NCI-H2107 (cell line): Measurements from ENCODE around the gene GNB5.
"Not testable (repeated sequence)": the region's sequence is repeated elsewhere in the genome, so short reads cannot be mapped to it uniquely, and the experiment has no call there.

Experiments
- DNase-seq: peaks from one replicate; lab custom pipeline; 2025; lab: John Stamatoyannopoulos, UW

Gene GNB5

DNA sequence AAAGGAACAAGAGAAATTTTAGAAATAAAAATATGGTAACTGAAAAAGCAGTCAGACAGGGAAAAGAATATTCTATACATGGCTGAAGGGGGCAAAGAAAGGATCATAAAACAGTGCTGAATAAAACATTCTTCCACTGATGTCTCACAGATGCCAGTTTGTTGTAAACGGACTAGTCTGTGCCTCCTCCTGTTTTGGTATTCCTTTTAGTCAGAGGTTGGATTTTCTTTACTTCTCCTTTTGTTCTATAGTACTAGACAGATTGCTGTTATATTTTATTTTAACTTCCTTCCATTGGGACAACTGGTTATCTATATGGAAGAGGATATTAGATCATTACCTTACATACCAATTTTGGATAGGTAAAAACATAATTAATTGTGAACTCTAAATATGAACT is 16.0 kb upstream of the GNB5 start:
- no peak for DNase-seq

DNA sequence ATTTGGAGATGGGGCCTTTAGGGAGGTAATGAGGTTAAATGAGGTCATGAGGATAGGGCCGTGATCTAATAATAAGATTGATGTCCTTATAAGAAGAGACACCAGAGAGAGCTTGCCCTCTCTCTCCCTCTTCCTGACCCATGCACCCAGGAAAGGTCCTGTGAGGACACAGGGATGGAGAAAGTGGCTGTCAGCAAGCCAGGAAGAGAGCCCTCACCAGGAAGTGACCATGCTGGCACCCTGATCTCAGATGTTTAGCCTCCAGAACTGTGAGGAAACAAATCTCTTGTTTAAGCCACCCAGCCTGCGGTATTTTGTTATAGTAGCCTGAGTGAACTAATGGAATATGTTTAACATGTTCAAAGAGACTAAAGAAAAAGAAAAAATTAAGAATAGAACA is 15.3 kb upstream of the GNB5 start:
- DNase-seq: no peak

DNA sequence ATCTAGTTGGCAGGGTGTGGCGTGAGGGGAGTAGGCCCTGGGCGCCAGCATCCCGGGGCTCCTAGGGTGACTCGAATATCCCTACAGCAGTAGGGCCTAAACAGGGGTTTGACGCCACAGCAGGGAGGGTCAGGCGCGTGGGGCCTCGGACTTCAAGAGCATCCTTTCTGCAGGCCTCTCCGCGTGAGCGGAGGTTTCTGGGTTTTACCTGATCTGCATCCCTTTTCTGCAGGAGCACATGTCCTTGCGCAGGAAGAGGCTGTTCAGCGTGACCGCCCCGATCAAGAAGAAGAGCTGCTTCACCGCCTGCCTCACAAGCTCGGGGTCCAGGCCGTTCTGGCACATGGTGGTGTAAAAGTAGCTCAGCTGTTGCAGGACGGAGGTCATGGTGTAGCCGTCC is 13.5 kb upstream of the GNB5 start:
- no peak for DNase-seq

DNA sequence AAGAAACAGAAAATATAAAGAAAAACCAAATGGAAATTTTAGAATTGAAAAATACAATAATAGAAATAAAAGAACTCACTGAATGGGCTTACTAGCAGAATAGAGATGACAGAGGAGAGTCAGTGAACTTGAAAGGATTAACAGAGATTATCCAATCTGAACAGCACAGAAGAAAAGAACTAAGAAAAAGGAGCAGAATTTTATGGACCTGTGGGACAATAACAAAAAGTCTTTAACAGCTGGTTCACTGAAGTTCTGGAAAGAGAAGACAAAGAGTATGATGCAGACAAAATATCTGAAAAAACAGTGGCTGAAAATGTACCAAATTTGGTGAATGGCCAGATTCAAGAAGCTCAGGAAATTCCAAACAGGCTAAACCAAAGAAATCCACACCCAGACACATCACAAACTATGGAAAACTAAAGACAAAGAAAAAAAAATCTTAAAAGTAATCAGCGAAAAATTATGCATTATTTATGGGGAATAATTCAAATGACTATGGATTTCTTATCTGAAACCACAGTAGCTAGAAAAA is 9.7 kb upstream of the GNB5 start:
- DNase-seq: no peak

DNA sequence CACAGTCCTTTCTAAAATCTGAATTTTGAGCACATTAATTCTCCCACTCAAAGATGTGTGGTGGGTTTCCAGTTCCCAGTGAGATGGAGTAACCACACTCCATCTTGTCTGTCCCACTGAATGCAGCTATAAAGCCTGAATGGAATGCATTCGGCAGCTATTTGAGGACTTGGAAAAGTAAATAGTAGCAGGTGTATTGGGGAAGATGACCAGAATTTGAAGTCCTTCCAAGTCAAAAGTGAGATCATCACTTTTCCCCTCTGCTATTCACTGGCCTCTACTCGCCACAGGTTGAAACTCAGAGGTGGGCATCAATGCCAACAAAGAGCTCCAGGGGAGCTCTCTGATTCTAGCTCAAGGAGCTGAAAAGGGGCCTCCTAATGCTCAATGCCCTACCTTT is 8.1 kb upstream of the GNB5 start:
- DNase-seq: no peak

DNA sequence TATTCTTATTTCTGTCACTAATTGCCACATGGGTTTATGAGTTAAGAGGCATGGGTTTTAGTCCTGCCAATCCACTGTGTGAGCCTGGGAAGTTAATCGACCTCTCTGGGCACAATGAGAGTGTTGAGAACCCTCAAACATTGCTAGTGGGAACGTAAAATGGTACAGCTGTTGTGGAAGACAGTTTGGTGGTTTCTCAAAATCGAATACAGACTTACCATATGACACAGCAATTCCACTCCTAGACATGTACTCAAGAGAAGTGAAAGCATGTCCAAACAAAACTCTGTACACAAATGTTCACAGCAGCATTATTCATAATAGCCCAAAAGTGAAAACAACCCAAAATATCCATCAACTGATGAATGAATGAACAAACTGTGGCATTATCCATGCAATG is 5.7 kb upstream of the GNB5 start:
- DNase-seq: no peak

DNA sequence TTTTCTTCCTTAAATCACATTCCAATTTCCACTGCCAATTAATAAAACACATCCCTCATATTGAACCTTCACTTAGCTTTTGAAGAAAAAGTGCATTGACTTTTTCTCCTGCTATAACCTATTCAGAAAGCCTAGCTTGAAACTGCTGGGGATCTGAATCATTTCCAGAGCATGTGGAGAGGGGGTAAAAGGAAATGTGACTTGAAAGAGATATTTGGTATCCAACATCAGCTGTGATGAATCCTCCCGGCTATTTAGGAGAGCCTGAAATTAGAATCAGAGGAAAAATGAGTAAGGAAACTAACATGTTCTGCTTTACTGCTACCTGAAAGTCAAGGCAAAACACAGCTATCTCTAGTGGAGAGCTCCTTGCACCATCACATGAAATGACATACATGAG is 2.6 kb upstream of the GNB5 start:
- no peak for DNase-seq

DNA sequence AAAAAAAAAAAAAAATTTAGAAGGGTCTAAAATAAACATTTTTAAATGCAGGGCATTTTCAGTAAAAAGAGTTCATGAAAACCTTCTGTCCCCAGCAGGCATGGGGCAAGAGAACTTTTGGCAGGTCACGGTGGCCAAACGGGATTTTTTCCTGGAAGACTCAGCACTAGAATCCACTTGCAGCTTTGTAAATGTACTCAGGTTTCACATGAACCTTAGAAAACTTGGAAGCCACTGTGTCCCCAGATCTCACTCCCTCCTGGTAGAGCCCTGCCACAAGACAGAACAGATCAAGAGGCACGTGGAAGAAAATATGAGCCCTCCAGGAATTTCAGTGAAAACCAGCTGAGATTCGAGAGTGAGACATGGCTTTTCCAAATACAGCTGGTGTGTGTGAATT is 2.1 kb upstream of the GNB5 start:
- DNase-seq: no peak

DNA sequence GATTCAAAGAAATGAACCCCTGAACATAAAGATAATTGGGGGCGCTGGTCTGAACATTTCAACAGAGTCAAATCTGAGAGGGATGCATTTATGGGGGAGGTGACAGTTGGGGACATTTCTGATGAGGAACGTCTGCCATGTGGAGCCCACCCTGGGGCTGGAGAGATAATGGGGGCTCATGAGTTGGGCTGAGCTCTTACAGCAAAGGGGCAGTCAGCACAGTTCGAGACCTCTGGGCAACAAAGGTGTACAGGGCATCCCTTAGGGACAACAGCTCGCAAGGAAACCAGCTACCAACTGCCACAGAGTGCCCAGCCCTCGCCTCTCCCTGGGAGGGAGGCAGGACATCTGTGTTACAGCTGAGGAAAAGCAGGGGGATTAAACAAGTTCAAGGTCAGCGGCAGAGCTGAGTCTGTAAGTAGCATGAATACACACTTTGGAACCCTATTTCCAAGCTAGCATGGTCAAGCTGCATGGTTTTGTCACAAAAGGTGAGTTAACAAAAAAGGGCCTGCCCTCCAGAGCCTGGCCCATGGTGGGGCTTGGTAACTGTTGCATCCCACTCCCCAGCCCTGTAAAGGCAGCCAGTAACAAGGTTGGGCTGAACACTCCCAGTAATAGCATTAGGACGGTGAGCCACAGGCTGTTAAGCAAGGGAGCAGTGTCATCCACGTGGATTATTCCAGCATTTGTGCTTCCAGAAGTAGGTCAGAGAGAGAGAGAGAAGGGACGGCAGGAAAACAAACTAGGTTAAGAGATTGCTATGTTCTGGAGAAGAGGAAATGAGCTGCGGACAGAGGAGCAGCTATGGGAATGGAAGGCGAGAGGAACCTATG is 4.3 kb downstream of the GNB5 start:
- no peak for DNase-seq

DNA sequence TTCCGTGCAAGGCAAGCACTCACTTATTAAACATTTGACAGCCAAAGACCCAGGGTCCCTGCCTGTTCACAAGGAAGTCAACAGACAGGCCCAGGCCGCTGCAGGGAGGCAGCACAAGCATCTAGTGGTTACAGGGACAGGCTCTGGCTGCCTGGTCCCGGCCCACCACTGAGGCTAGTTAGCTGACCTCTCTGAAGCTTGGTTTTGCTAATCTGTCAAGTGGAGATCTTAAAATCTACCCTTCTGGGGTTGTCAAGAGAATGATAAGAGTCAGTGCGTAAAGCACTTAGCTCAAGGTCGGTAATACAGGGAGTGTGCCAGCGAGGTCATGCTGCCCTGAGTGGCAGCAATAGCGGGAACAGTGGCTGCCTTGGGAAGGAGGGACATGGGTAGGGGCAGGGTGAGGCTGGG is 6.0 kb downstream of the GNB5 start:
- no peak for DNase-seq

DNA sequence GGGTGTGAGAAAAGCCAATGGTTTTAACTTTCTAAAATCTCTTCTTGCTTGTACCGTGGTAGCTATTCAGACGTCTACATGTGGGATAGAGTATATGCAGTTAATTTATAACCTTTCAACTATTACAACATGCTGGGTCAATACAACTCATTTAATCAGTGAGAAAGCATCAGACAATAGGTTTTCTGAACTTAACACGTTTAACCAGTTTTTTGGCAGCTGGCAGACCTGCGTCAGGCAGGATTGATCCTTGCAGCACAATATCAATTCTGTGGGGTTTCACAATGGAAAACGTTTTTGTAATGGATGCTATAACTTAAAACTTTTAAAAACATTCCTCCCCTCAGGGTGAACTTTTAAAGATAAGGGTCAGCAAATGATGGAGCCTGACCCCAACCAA is 6.5 kb downstream of the GNB5 start:
- DNase-seq: no peak

DNA sequence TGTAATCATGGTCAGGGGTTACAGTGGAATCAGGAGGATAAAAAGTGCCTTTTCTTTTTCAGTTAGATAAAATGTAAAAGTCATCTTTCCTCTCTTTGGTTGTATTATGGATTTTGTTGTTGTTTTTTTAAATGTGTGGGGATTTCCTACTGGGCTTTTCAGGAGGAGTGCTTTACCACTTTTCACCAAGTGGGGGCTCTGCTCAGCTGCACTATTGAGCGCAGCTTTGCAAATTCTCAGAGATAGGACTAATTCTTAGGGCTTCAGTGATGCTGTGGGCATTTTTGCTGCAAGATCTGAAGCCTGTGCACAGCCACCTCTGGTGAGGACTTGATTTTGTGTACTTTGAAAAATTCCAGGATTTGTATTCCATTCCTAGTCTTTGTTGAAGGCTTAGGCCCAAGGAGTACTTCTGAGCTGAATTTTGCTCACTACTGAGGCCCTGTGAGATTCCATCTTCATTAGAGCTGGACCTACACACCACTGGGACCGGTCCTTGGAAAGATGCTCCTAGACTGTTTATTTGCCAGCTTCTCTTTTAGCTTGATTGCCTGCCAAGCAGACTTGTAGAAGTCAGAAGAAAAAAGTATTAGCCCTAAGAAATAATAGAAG is 7.5 kb downstream of the GNB5 start:
- no peak for DNase-seq

DNA sequence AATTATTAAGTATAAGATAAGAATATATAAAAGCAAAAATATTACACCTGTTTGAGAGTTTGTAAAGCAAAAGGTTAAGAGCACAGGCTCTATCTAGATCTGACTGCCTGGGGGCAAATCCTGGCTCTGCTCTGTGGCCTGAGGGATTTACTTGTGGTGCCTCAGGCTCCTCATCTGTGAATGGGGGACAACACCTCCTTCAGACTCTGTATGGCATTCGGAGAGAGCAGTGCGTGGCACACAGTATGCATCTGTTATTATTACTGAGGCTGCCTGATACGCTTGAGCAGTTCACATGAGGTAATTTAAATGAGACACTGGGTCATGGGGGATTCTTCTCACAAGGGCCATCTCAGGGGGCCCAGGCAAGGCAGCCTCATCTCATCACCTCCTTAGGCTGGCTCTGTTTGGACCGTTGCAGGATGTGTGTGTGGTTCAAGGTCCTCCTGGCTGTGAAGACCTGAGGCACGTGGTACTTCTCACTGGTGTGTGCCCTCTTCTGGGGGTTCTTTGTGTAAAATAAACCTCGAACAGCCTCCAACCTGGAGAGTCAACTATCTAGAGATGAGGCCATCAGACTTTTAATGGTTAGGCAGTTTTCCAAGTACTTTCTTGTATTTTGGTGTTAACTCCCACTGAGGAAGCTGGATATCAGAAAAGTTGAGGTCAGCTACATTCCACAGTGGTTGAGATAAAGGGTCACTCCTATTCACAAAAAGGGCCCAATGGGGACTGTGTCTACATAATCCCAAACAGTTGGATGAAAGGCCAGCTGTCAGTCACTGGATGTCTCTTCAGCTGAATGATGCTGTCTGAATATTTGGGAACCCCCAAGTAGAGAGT is 9.0 kb downstream of the GNB5 start:
- DNase-seq: no peak

DNA sequence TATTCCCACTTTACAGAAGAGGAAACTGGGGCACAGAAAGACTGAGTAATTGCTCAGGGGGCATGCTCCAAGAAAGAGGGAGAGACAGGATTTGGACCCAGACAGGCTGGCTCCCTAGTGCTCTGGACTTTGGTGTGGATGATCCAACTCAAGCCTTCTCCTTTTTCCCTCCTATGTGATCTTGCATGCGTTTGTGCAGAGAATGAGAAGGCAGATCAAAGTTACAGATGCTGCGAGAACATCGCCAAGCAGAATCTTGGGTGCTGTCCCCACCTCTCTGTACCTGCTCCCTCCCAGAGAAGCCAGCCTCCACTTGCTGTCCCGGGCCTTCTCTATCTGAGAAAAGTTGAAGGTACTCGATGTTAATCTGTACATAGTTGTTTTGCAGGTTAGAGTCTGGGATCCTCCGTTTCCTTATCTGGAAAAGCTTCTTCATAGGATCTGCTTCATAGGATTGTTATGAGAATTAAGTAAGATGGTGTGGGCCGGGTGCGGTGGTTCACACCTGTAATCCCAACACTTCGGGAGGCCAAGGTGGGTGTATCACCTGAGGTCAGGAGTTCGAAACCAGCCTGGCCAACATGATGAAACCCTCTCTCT is 10.2 kb downstream of the GNB5 start:
- DNase-seq: no peak

DNA sequence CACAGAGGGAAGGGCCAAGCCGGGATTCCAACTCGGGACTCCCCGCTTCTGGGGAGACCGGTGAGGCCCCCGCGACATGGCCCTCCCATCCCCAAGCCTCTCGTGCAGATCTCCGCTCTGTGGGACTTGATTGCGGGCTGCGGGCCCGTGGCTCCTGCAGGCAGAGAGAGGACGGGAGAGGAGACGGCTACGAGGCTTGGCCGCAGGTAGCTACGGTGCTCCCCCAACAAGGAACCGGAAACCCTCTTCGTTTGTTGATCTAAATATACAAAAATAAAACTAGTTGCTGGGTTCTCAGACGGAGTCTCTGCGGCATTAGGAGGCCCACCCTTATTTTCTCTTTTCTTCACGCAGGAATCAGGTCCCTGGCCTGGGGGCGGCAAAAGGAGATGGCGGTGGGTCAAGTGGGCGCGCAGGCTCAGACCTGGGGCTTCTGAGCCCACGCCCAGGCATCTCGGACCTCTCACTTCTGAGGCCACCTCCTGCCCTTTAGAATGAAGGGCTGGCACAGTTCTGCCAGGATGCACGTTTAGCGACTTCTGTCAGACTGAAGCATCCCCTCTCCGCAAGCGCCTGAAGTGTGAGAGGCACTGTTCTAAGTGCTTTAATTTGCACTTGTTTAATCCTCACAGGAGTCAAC is 10.9 kb downstream of the GNB5 start:
- no peak for DNase-seq

DNA sequence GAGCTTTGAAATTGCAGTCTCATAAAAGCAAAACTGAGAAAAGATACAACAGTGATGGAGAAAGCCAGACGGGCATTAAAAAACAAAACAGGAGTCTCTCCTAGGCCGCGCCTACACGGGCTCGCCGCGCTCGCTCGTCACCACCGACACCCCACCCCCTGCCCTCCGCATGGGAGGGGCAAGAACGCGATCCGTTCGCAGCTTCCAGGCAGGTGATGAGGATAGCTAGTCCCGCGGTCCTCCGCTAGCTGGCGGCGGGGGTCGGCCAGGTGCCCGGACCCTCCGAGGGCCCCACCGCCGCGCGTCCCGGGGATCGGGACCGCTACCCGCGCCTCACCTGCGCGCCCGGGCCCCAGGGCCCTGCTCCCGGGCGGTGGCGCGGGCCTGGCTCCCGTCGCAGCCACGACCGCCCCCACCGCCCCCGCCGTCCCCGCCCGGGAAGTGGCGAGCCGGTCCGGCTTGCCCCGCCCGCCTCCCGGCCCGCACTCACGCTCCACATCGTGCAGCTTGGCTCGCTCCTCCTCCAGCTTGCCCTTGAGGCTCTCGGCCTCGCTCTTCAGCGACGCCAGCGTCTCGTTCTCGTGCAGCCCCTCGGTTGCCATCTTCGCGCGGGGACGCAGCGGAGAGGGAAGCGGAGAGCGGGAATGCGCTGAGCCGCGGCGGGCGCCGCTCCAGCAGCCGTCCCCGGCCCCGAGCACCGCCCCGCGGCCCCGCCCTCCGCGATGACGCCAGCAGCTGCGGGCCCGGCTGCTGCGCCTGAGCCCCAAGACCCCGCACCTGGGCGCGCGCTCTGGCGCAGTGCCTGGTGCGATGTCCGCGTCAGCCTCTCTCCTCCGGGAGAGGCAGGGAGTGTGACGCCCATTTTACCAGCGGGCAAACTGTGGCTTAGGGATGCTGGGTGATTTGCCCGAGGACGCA is 11.7 kb downstream of the GNB5 start:
- DNase-seq: peak; percentile 59

DNA sequence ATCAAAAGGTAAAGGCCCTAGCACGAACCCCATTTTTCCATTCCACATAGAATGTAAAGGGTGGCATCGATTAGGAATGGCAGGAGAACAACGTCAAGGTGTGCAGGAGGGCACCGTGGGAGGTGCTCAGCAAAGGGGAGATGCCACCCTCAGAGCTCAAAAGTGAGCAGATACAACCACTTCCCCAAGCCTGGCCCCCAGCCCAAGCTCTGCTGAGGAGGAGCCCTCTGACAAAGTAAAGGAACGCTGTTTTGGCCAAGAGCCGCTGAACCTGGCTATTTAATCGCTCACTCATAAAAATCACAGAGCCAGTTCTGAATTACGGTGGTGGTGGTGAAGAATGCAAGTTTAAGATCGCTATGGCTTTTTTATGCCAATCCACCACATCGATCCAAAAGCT is 12.4 kb downstream of the GNB5 start:
- DNase-seq: no peak

DNA sequence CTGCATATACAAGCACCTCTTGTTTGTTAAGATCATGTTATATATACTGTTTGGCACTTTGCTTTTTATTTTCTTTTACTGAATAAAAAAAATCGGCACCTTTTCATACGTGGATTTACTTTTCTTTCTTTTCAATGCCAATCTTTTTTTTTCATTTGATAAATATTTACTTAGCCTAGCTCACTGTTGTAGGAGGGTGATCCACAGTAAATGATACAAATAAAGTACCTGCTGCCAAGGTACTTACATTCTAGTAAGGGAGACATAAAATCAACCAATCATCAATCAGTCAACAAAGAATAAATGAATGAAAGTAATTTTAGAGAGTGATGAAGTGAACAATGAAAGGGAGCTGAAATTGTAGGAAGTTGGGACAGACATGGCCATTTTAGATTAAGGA is 18.3 kb downstream of the GNB5 start:
- no peak for DNase-seq

DNA sequence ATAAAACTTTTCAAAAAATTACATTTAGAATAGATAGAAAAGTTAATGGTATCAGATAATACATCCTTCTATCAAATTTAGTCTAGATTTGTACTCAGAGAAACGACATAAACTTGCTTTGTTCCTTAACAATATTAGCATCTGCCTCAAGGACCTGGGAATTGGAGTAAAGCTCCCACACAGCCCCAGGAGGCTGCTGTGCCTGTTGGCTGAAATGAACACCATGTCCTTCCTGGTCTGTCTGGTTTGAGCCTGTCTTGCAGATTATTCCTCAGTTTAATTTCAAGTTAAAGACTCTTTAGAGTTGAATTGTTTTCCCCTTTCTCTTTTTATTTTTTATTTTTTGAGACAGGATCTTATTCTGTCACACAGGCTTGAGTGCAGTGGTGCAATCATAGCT is 19.4 kb downstream of the GNB5 start:
- DNase-seq: no peak

DNA sequence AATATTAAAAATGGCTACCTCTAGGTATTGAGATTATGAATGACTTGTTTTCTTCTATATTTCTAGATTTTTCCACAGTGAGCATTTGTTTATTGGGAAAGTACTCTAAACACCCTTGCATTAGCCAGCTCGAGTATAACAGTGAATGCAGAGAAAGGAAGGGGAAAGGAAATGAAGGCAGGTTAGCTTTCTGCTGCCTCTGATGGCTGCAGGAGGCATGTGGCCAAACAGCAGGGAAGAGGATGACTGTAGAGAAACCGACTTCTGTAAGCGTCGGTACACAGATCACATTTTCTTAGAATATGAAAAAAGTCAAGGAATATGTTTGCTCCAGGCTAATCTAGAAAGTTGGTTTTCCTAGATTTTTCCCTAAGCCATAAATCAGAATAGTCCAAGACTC is 19.8 kb downstream of the GNB5 start:
- DNase-seq: no peak

DNA sequence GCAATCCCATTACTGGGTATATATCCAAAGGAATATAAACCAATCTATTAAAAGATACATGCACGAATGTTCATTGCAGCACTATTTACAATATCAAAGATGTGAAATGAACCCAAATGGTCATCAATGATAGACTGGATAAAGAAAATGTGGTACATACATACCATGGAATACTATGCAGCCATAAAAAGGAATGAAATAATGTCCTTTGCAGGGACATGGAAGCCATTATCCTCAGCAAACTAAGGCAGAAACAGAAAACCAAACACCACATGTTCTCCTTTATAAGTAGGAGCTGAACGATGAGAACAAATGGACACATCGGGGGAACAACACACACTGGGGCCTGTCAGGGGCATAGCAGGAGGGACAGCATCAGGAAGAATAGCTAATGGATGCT is 21.0 kb downstream of the GNB5 start:
- DNase-seq: not testable (repeated sequence)
